Endodermal cell (in vitro differentiated cells): ENCODE measurements around the gene ASRGL1. TPM values are rescaled to one million over a fixed set of nuclear protein-coding genes. Genes with fewer than 3 reads are reported as not detected.

Source experiments
- DNase-seq: peaks from one replicate; pipeline ENCODE4 v3.0.0-alpha.2; 2017
- H3K27ac ChIP-seq: 2 replicates; pipeline ENCODE4 v1.5.1; 2013; ENCODE audit warnings: mild to moderate bottlenecking, low read depth, low read length, moderate library complexity
- H3K27me3 ChIP-seq: 2 replicates; pipeline ENCODE4 v1.6.1; 2013; ENCODE audit warnings: mild to moderate bottlenecking, low read length, moderate library complexity; ENCODE audit not compliant: insufficient read depth, control insufficient read depth, poor library complexity, severe bottlenecking
- H3K36me3 ChIP-seq: 2 replicates; pipeline ENCODE4 v1.7.0; 2013; ENCODE audit warnings: mild to moderate bottlenecking, low read length, moderate library complexity; ENCODE audit not compliant: control insufficient read depth, insufficient read depth
- H3K4me1 ChIP-seq: one replicate; pipeline ENCODE4 v1.7.0; 2013; ENCODE audit warnings: low read length; ENCODE audit not compliant: control insufficient read depth, insufficient read depth
- H3K4me3 ChIP-seq: 2 replicates; pipeline ENCODE4 v1.5.1; 2013; ENCODE audit warnings: mild to moderate bottlenecking, low read length, moderate library complexity
- H3K9ac ChIP-seq: 2 replicates; pipeline ENCODE4 v1.6.1; 2013; ENCODE audit warnings: mild to moderate bottlenecking, low read length, moderate library complexity; ENCODE audit not compliant: poor library complexity, severe bottlenecking; ENCODE audit errors: extremely low read depth
- H3K9me3 ChIP-seq: 2 replicates; pipeline ENCODE4 v1.6.1; 2013; ENCODE audit warnings: mild to moderate bottlenecking, low read length, moderate library complexity; ENCODE audit not compliant: control insufficient read depth
- H3K27ac Mint-ChIP-seq: 2 replicates; pipeline ENCODE4 v1.8.0; 2020; ENCODE audit warnings: mixed read lengths
- H3K27me3 Mint-ChIP-seq: 2 replicates; pipeline ENCODE4 v1.8.0; 2021; ENCODE audit warnings: mild to moderate bottlenecking, mixed read lengths; ENCODE audit not compliant: insufficient read depth
- H3K36me3 Mint-ChIP-seq: 2 replicates; pipeline ENCODE4 v1.8.0; 2020; ENCODE audit warnings: low read depth, mixed read lengths
- H3K4me1 Mint-ChIP-seq: 2 replicates; pipeline ENCODE4 v1.8.0; 2020; ENCODE audit warnings: mixed read lengths
- H3K4me3 Mint-ChIP-seq: 2 replicates; pipeline ENCODE4 v1.8.0; 2020; ENCODE audit warnings: mild to moderate bottlenecking, moderate library complexity, mixed read lengths
- H3K9me3 Mint-ChIP-seq: 2 replicates; pipeline ENCODE4 v1.8.0; 2020; ENCODE audit warnings: mild to moderate bottlenecking, mixed read lengths
- WGBS, 2 experiments: methylation state at CpG; one replicate each; pipeline versions ENCODE4 v1.1.5 to v1.1.7; 2013; ENCODE audit warnings: missing lambda C conversion rate in 2 of 2, mixed read lengths in 1 of 2; ENCODE audit not compliant: insufficient coverage in 1 of 2, insufficient read length in 1 of 2; 5-methylcytosine and 5-hydroxymethylcytosine counted together
- total RNA-seq, 2 donors: library from RNA; stranded (reverse); fragmentation: NEBNext Ultra II Directional in 1 of 2; extraction: Animal tissue kit (Norgen Biotek cat#: 25700) in 1 of 2; gene quantifications; 2 replicates in 1 of 2; 3 replicates in 1 of 2; pipeline ENCODE4 v1.2.1, GENCODE V29; 2021
- TF ChIP-seq, protein P1 (sequence below): fragments of 200-600 bp; sonication (generic); conservative IDR thresholded peaks from 2 replicates; pipeline ENCODE4 v1.5.0; 2021; ENCODE audit warnings: antibody characterized with exemption, mild to moderate bottlenecking

The ASRGL1 gene
- total RNA-seq, 2 donors from 2014 or later = 39.8 to 61.8 TPM

DNA sequence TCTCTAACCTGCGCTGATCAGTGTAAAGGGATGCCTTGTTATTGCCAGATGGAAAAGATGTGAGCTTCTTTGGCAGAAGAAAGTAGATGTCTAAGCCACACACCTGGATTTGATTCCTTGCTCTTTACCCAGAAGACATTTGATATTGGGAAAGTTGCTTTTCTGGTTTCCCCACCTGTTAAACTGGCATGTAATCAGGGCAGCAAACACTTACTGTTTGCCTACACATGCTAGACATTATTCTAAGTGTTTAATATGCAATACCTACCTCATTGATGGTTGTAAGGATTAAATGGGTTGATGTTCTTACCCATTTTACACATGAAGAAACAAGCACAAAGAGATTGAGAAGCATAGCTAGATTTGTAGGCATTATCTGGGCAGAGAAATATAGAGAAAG, 16.6 kb downstream of the ASRGL1 start:
- peaks cover 20% of the 10 kb centered on the region for H3K4me1 Mint-ChIP-seq
- peaks cover 48% of the 10 kb centered on the region for H3K36me3 ChIP-seq
- H3K27me3 ChIP-seq = no peaks in the 10 kb centered on the region
- H3K4me3 Mint-ChIP-seq = no peak overlapping the region
- H3K27ac Mint-ChIP-seq = no peak overlapping the region
- no peaks in the 10 kb centered on the region for H3K4me1 ChIP-seq
- 93% methylated on average over 1 of the region's 1 CpG; no CpG with 5 or more reads in 1 of the 2 experiments for WGBS, 2 experiments
- H3K27ac ChIP-seq = no peak overlapping the region
- TF ChIP-seq, protein P1, sequence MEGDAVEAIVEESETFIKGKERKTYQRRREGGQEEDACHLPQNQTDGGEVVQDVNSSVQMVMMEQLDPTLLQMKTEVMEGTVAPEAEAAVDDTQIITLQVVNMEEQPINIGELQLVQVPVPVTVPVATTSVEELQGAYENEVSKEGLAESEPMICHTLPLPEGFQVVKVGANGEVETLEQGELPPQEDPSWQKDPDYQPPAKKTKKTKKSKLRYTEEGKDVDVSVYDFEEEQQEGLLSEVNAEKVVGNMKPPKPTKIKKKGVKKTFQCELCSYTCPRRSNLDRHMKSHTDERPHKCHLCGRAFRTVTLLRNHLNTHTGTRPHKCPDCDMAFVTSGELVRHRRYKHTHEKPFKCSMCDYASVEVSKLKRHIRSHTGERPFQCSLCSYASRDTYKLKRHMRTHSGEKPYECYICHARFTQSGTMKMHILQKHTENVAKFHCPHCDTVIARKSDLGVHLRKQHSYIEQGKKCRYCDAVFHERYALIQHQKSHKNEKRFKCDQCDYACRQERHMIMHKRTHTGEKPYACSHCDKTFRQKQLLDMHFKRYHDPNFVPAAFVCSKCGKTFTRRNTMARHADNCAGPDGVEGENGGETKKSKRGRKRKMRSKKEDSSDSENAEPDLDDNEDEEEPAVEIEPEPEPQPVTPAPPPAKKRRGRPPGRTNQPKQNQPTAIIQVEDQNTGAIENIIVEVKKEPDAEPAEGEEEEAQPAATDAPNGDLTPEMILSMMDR = no peak
- H3K9me3 ChIP-seq = no peaks in the 10 kb centered on the region
- no peak overlapping the region for H3K9ac ChIP-seq
- peaks cover 27% of the 10 kb centered on the region for H3K36me3 Mint-ChIP-seq
- no peak overlapping the region for H3K4me3 ChIP-seq
- no peaks in the 10 kb centered on the region for H3K9me3 Mint-ChIP-seq
- no peaks in the 10 kb centered on the region for H3K27me3 Mint-ChIP-seq
- no peak for DNase-seq

DNA sequence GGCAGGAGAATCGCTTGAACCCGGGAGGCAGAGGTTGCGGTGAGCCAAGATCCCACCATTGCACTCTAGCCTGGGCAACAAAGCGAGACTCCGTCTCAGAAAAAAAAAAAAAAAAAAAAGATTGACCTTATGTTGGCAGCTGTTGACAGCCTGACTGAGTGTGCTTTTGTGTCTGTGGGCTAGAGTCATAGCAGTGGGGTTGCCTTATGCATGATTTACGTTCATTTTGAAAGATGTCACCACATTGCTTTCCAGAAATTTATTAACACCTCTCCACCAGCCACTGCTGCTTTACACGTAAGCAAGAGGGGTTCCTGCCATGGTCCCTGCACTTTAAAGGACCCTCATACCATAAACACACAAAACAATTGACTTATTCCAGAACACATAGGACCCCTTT, 21.0 kb downstream of the ASRGL1 start:
- 94 to 98% methylated on average over 2 to 7 of the region's 7 CpGs for WGBS, 2 experiments
- Histone ChIP-seq H3K27me3 (no peaks in the 10 kb centered on the region), H3K9me3 (no peaks in the 10 kb centered on the region), H3K4me1 (no peaks in the 10 kb centered on the region), H3K27ac (no peak overlapping the region), H3K9ac (no peak overlapping the region), H3K36me3 (peaks cover 54% of the 10 kb centered on the region), H3K4me3 (no peak overlapping the region)
- no peaks in the 10 kb centered on the region for H3K27me3 Mint-ChIP-seq
- peaks cover 30% of the 10 kb centered on the region for H3K36me3 Mint-ChIP-seq
- TF ChIP-seq, protein P1 = no peak
- DNase-seq = no peak
- H3K9me3 Mint-ChIP-seq = no peaks in the 10 kb centered on the region
- peaks cover 12% of the 10 kb centered on the region for H3K4me1 Mint-ChIP-seq
- no peak overlapping the region for H3K4me3 Mint-ChIP-seq
- no peak overlapping the region for H3K27ac Mint-ChIP-seq

DNA sequence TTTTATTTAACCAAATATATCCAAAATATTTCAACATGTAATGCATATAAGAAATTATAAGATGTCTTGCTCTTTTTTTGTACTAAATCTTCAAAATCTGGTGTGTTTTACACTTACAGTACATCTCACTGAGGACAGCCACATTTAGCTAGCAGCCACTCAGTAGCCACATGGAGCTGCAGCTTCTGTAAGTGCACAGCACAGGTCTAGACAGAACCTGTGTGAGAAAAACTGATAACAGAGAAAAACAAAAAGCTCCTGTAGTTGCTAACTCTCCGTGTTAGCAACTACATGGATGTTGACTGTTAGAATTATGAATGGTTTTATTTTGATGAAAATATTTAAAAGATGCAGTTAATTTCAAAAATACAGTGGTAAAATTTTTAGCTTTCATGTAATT, 22.2 kb downstream of the ASRGL1 start:
- H3K9me3 Mint-ChIP-seq = no peaks in the 10 kb centered on the region
- WGBS, 2 experiments = 89% methylated on average over 1 of the region's 1 CpG
- H3K27ac Mint-ChIP-seq = no peak overlapping the region

More for the DNA sequence above, 22.2 kb downstream of the ASRGL1 start:
- no peaks in the 10 kb centered on the region for H3K4me1 ChIP-seq
- TF ChIP-seq, protein P1 = no peak
- DNase-seq = no peak
- no peaks in the 10 kb centered on the region for H3K9me3 ChIP-seq
- no peak overlapping the region for H3K4me3 Mint-ChIP-seq
- no peak overlapping the region for H3K27ac ChIP-seq
- H3K9ac ChIP-seq = no peak overlapping the region
- H3K36me3 Mint-ChIP-seq = peaks cover 32% of the 10 kb centered on the region
- no peaks in the 10 kb centered on the region for H3K27me3 Mint-ChIP-seq
- no peaks in the 10 kb centered on the region for H3K27me3 ChIP-seq
- H3K36me3 ChIP-seq = peaks cover 42% of the 10 kb centered on the region
- H3K4me1 Mint-ChIP-seq = peaks cover 11% of the 10 kb centered on the region
- H3K4me3 ChIP-seq = no peak overlapping the region
